Activated CD8-positive, alpha-beta T cell treated with anti-CD3 and anti-CD28 coated beads for 36 hours (primary cell): ENCODE measurements around the gene CARD6. TPM values are rescaled to one million over a fixed set of nuclear protein-coding genes. Genes with fewer than 3 reads are reported as not detected.
A peak's percentile ranks its signal among the peaks of the same experiment; 100 is the strongest.

Experiments
- ATAC-seq: fragments of 200-7000 bp; cut with Tn5 transposase; one replicate; pipeline ENCODE4 v1.10.0; 2021; ENCODE audit warnings: mild to moderate bottlenecking, moderate library complexity
- CTCF ChIA-PET: fragments of 350-600 bp; sonication (Branson Sonifier 250); formaldehyde crosslinking; loops from one replicate; lab custom pipeline; 2021; ENCODE audit warnings: antibody characterized with exemption; lab: Charles Lee
- POLR2A ChIA-PET: fragments of 350-600 bp; sonication (Branson Sonifier 250); formaldehyde crosslinking; loops from one replicate; lab custom pipeline; 2021; ENCODE audit warnings: antibody characterized with exemption; lab: Charles Lee
- DNase-seq: peaks from one replicate; pipeline ENCODE4 v3.0.0-alpha.2; 2020
- H3K27ac Mint-ChIP-seq: one replicate; pipeline ENCODE4 v1.8.0; 2021; ENCODE audit warnings: mild to moderate bottlenecking, mixed read lengths
- H3K27me3 Mint-ChIP-seq: one replicate; pipeline ENCODE4 v1.8.0; 2021; ENCODE audit warnings: mixed read lengths
- H3K36me3 Mint-ChIP-seq: one replicate; pipeline ENCODE4 v1.8.0; 2021; ENCODE audit warnings: low read depth, mixed read lengths
- H3K4me1 Mint-ChIP-seq: one replicate; pipeline ENCODE4 v1.8.0; 2021; ENCODE audit warnings: low read depth, mixed read lengths
- H3K4me3 Mint-ChIP-seq: one replicate; pipeline ENCODE4 v1.8.0; 2021; ENCODE audit warnings: mild to moderate bottlenecking, moderate library complexity, mixed read lengths
- H3K9me3 Mint-ChIP-seq: one replicate; pipeline ENCODE4 v1.8.0; 2021; ENCODE audit warnings: mixed read lengths
- CTCF ChIP-seq: fragments of 200-600 bp; IDR thresholded peaks from one replicate; pipeline ENCODE4 v1.8.0; 2022; ENCODE audit warnings: antibody characterized with exemption, mild to moderate bottlenecking
- intact Hi-C: fragments of 100-400 bp; cut with micrococcal nuclease; formaldehyde crosslinking; loops from one replicate; pipeline ENCODE4 v1.10.0; 2022
- total RNA-seq, 2 experiments: library from RNA; stranded (reverse); gene quantifications; one replicate each; pipeline ENCODE4 v1.2.3, GENCODE V29; 2021

CARD6 gene
- total RNA-seq, 2 experiments from 2014 or later = 1.2 to 1.4 TPM

GRCh38 chr5:40904205-40904993 lies 63.2 kb downstream of the CARD6 start:
- ChIA-PET POLR2A (no interaction called here), CTCF (interaction anchor here (0.7 to 2.0 kb wide), 25 partner anchors 9 to 1215 kb away, joined by 3 to 11 read pairs (median 3); no protein-coding TSS in a partner anchor)
- no peaks in the 10 kb centered on the region for H3K4me1 Mint-ChIP-seq
- H3K4me3 Mint-ChIP-seq = no peak overlapping the region
- DNase-seq (peak; percentile 62), ATAC-seq (peak; percentile 64)
- peak; percentile 72 for TF ChIP-seq CTCF
- H3K27ac Mint-ChIP-seq = no peak overlapping the region
- peaks cover 2% of the 10 kb centered on the region for H3K27me3 Mint-ChIP-seq
- intact Hi-C loops = no loop called here
- peaks cover 2% of the 10 kb centered on the region for H3K9me3 Mint-ChIP-seq
- no peaks in the 10 kb centered on the region for H3K36me3 Mint-ChIP-seq

GRCh38 chr5:40904994-40905306 lies 63.8 kb downstream of the CARD6 start:
- no peak for ATAC-seq
- Mint-ChIP-seq H3K27me3 (peaks cover 2% of the 10 kb centered on the region), H3K4me3 (no peak overlapping the region), H3K27ac (no peak overlapping the region), H3K36me3 (no peaks in the 10 kb centered on the region), H3K9me3 (no peaks in the 10 kb centered on the region), H3K4me1 (no peaks in the 10 kb centered on the region)
- ChIA-PET POLR2A (no interaction called here), CTCF (interaction anchor here (0.7 to 2.0 kb wide), 25 partner anchors 9 to 1216 kb away, joined by 3 to 11 read pairs (median 3); no protein-coding TSS in a partner anchor)
- no peak for DNase-seq
- intact Hi-C loops = no loop called here
- peak; percentile 26 for TF ChIP-seq CTCF

- DNase-seq (no peak), ATAC-seq (no peak)
- no peaks in the 10 kb centered on the region for H3K9me3 Mint-ChIP-seq
- ChIA-PET POLR2A (no interaction called here), CTCF (interaction anchor here (1.7 kb wide), 1 partner anchor 8 kb away, joined by 5 read pairs; no protein-coding TSS in a partner anchor)
- no peak overlapping the region for H3K27ac Mint-ChIP-seq
- no peaks in the 10 kb centered on the region for H3K36me3 Mint-ChIP-seq
- H3K4me3 Mint-ChIP-seq = no peak overlapping the region
- H3K4me1 Mint-ChIP-seq = no peaks in the 10 kb centered on the region
- TF ChIP-seq CTCF = no peak
- H3K27me3 Mint-ChIP-seq = peaks cover 5% of the 10 kb centered on the region
- intact Hi-C loops = no loop called here
These were observed 65.2 kb downstream of the CARD6 start for GRCh38 chr5:40906351-40906751.

- ATAC-seq = no peak
- Mint-ChIP-seq H3K9me3 (no peaks in the 10 kb centered on the region), H3K27me3 (peaks cover 15% of the 10 kb centered on the region), H3K4me1 (no peaks in the 10 kb centered on the region), H3K4me3 (no peak within 1 kb of the TSS), H3K36me3 (no peaks in the 10 kb centered on the region), H3K27ac (no peak within 1 kb of the TSS)
- ChIA-PET CTCF (no interaction called here), POLR2A (no interaction called here)
- intact Hi-C loops = no loop called here
- TF ChIP-seq CTCF = no peak
- no peak for DNase-seq
These were observed 68.1 kb downstream of the CARD6 start, which contains the start of gene C7 for GRCh38 chr5:40909264-40909663. C7 (plus strand) TSS chr5:40909497; CDS start chr5:40909611, 114 bp downstream.

- TF ChIP-seq CTCF = no peak
- H3K9me3 Mint-ChIP-seq = no peaks in the 10 kb centered on the region
- H3K4me1 Mint-ChIP-seq = no peaks in the 10 kb centered on the region
- DNase-seq (no peak), ATAC-seq (no peak)
- no peak overlapping the region for H3K27ac Mint-ChIP-seq
- no peaks in the 10 kb centered on the region for H3K36me3 Mint-ChIP-seq
- ChIA-PET CTCF (no interaction called here), POLR2A (no interaction called here)
- intact Hi-C loops = no loop called here
- H3K27me3 Mint-ChIP-seq = peaks cover 17% of the 10 kb centered on the region
- H3K4me3 Mint-ChIP-seq = no peak overlapping the region
These were observed 68.6 kb downstream of the CARD6 start for GRCh38 chr5:40909723-40910122.
